ENCODE measurements around the gene CEP170B. TPM values are rescaled to one million over a fixed set of nuclear protein-coding genes. Genes with fewer than 3 reads are reported as not detected.

The CEP170B gene
- total and polyA plus RNA-seq, 2 of the 13 experiments (the other 11 are each of a cell fraction or from before 2014, with no cell fraction given): 4.3 to 8.8 TPM

DNA sequence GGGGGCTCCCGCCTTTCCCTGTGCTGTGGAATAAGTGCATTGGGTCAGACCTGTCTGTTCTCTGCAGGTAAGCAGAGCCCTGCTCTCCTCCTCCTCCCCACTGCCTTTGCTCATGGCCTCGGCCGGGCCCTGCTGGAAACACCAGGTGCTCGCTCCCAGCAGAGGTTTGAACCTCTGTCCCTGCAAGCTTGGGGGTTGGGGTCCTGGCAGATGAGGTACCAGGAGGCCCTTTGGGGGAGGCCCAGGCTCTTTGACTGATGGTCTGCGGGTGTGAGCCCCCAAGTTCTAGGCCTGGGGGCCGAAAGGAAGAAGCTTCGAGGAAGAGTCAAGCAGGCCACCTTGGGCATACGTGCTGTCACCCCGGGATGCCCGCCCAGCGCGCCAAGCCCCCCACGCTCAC lies 22.1 kb upstream of the CEP170B start (continued):
- no peak for TF ChIP-seq HIC2 (CRISPR knock-in tag; IDR thresholded peaks at IDR 0.05; ENCODE audit: low read depth)

DNA sequence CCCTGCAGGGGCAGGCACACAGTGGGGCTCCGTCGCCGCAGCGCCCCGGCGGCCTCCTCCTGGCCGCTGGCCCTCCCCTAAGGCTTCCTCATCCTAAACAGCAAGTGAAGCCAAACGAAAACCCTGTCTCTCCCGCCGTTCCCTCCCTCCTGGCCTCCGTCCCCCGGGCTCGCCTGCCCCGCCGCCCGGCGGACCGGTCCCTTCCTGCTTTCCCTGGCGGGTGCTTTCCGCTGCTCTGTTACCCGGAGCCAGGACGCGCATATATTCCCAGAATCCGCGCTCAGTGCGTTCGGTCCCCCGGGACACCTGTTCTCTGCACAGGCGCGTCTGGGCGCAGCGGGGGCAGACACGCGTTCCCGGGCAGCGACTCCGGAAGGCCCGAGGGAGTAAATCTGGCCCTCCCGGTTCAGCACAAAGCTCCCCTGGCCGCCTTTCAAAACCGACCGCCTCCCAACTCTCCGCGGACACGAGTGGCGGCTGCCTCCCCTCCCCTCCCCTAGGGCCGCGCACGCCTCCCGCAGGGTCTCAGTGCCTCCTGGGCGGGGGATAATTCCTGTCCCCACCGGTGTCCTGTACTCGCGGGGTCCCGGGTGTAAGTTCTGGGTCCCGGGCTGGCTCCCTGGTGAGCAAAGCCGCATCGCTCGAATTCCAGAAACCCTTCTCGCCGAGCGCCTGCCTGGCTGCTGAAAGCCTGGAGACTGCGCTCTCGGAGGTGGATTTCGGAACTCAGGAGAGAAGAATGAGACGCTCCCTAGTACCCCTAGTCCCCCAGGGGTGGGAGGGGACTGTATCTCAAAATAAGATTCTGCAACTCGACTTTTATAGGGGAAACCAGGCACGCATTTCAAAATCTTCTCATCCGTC lies 21.4 kb upstream of the CEP170B start:
- Histone ChIP-seq H3K9ac (ENCODE audit: insufficient read depth, low read depth, low read length) (no peak overlapping the region), H3K9me3 (ENCODE audit: low read length) (no peaks in the 10 kb centered on the region), H2AFZ (ENCODE audit: low read length) (no peak overlapping the region), H3K4me2 (ENCODE audit: low read depth, low read length) (no peak overlapping the region), H3K4me3 (replicated peaks in 1 of 3; ENCODE audit: insufficient read depth in 1 of 3, low read depth in 2 of 3, low read length in 3 of 3) (no peak overlapping the region), H3K79me2 (ENCODE audit: insufficient read depth, low read length) (no peaks in the 10 kb centered on the region), H3K4me1 (ENCODE audit: insufficient read depth, low read length) (no peaks in the 10 kb centered on the region), H3K36me3 (replicated peaks in 1 of 2; ENCODE audit: control insufficient read depth in 1 of 2, insufficient read depth in 2 of 2, low read length in 2 of 2) (no peaks in the 10 kb centered on the region), H3K27me3 (ENCODE audit: control insufficient read depth in 1 of 2, insufficient read depth in 2 of 2, low read length in 2 of 2) (peaks cover 0 to 18% of the 10 kb centered on the region in 2 experiments; a peak in 4 of 5 replicates), H4K20me1 (ENCODE audit: insufficient read depth, low read length) (no peaks in the 10 kb centered on the region; the same call in 1 of the 2 replicates), H3K27ac (ENCODE audit: extremely low read length, insufficient read depth, low read length) (no peak overlapping the region)
- in situ Hi-C loops (cut with HindIII; ENCODE audit: extremely low pct_ligation_motif_present, low pct_unique_long_range_greater_than_20kb) (no loop called here), intact Hi-C loops (cut with micrococcal nuclease; ENCODE audit: unreplicated experiment) (no loop called here)
- TF ChIP-seq ZNF674 (CRISPR knock-in tag; IDR thresholded peaks at IDR 0.05; ENCODE audit: low read depth): no peak
- TF ChIP-seq ZNF75D (CRISPR knock-in tag; IDR thresholded peaks at IDR 0.05; ENCODE audit: borderline replicate concordance): no peak
- TF ChIP-seq, protein P1, sequence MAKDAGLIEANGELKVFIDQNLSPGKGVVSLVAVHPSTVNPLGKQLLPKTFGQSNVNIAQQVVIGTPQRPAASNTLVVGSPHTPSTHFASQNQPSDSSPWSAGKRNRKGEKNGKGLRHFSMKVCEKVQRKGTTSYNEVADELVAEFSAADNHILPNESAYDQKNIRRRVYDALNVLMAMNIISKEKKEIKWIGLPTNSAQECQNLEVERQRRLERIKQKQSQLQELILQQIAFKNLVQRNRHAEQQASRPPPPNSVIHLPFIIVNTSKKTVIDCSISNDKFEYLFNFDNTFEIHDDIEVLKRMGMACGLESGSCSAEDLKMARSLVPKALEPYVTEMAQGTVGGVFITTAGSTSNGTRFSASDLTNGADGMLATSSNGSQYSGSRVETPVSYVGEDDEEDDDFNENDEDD (CRISPR knock-in tag; IDR thresholded peaks at IDR 0.05; ENCODE audit: borderline replicate concordance): no peak
- 72% methylated on average over 48 of the region's 69 CpGs for WGBS (ENCODE audit: low lambda C conversion rate)
- ATAC-seq: no peak; the same call in 2 of the 3 replicates
- ChIA-PET CTCF (ENCODE audit: low intra/inter-chr PET ratio, low total read pairs) (no interaction called here), POLR2A (interaction anchor here (1.4 kb wide), 1 partner anchor 12 kb away, joined by 3 read pairs; no protein-coding TSS in a partner anchor)
- no peak for DNase-seq (ENCODE audit: low spot score)
- FAIRE-seq: no peak
- BruUV-seq (replicated peaks): no TSS peak
